CD4-positive, CD25-positive, alpha-beta regulatory T cell (primary cell): ENCODE results near the gene JSRP1. TPM values are rescaled to one million over a fixed set of nuclear protein-coding genes. Genes with fewer than 3 reads are reported as not detected.
A peak's percentile ranks its signal among the peaks of the same experiment; 100 is the strongest.

Source experiments
- ATAC-seq, 2 donors: fragments of 150-1000 bp; cut with Tn5 transposase; one replicate each; pipeline ENCODE4 v1.10.0; 2021; ENCODE audit warnings: low read depth in 2 of 2, moderate number of reproducible peaks in 2 of 2, moderate library complexity in 1 of 2
- DNase-seq, 3 donors: peaks; one replicate each; pipeline versions ENCODE4 v3.0.0 to v3.0.0-alpha.2; 2012 to 2022; ENCODE audit warnings: mixed read lengths in 1 of 3
- H3K27ac ChIP-seq: one replicate; pipeline ENCODE4 v1.7.0; 2013; ENCODE audit warnings: mild to moderate bottlenecking, low read length; ENCODE audit not compliant: insufficient read depth, poor library complexity, severe bottlenecking
- H3K27me3 ChIP-seq: one replicate; pipeline ENCODE4 v1.7.0; 2013; ENCODE audit warnings: low read length; ENCODE audit not compliant: control insufficient read depth, insufficient read depth
- H3K36me3 ChIP-seq: one replicate; pipeline ENCODE4 v1.7.0; 2013; ENCODE audit warnings: mild to moderate bottlenecking, low read length, moderate library complexity; ENCODE audit not compliant: control insufficient read depth, insufficient read depth
- H3K4me1 ChIP-seq: 2 replicates; pipeline ENCODE4 v1.7.0; 2013; ENCODE audit warnings: mild to moderate bottlenecking, low read length; ENCODE audit not compliant: insufficient read depth, control insufficient read depth, poor library complexity, severe bottlenecking
- H3K4me3 ChIP-seq: one replicate; pipeline ENCODE4 v1.7.0; 2013; ENCODE audit warnings: low read depth, mild to moderate bottlenecking, low read length, moderate library complexity
- H3K9me3 ChIP-seq, 2 experiments: 1 replicate in 1 of 2; 2 replicates in 1 of 2; pipeline ENCODE4 v1.7.0; 2013; ENCODE audit warnings: low read length in 2 of 2, mild to moderate bottlenecking in 1 of 2, moderate library complexity in 1 of 2; ENCODE audit not compliant: control insufficient read depth in 2 of 2
- H3K27ac Mint-ChIP-seq, 3 donors: one replicate each; pipeline ENCODE4 v1.8.0; 2020 to 2022; ENCODE audit warnings: mild to moderate bottlenecking in 3 of 3, mixed read lengths in 3 of 3, moderate library complexity in 2 of 3
- H3K27me3 Mint-ChIP-seq: one replicate; pipeline ENCODE4 v1.8.0; 2022; ENCODE audit warnings: mild to moderate bottlenecking, mixed read lengths
- H3K36me3 Mint-ChIP-seq: one replicate; pipeline ENCODE4 v1.8.0; 2020; ENCODE audit warnings: mixed read lengths
- H3K4me1 Mint-ChIP-seq, 4 donors: one replicate each; pipeline ENCODE4 v1.8.0; 2020 to 2022; ENCODE audit warnings: mixed read lengths in 4 of 4, mild to moderate bottlenecking in 1 of 4
- H3K4me3 Mint-ChIP-seq, 4 donors: one replicate each; pipeline ENCODE4 v1.8.0; 2020 to 2022; ENCODE audit warnings: mild to moderate bottlenecking in 4 of 4, mixed read lengths in 4 of 4, moderate library complexity in 3 of 4
- H3K9me3 Mint-ChIP-seq, 7 donors: one replicate each; pipeline ENCODE4 v1.8.0; 2020 to 2022; ENCODE audit warnings: mixed read lengths in 7 of 7, mild to moderate bottlenecking in 3 of 7, moderate library complexity in 2 of 7
- polyA plus RNA-seq, 4 donors: library from polyadenylated mRNA; unstranded; fragments of 300-500 nt; fragmentation: Illumina TruSeq; gene quantifications; one replicate each; pipeline ENCODE4 v1.2.3, GENCODE V29; 2021
- total RNA-seq: library from RNA; stranded (reverse); gene quantifications from one replicate; pipeline ENCODE4 v1.2.3, GENCODE V29; 2022

Gene JSRP1
- total and polyA plus RNA-seq, 5 donors from 2014 or later: 0.89 to 2.4 (median 1.6) TPM

DNA sequence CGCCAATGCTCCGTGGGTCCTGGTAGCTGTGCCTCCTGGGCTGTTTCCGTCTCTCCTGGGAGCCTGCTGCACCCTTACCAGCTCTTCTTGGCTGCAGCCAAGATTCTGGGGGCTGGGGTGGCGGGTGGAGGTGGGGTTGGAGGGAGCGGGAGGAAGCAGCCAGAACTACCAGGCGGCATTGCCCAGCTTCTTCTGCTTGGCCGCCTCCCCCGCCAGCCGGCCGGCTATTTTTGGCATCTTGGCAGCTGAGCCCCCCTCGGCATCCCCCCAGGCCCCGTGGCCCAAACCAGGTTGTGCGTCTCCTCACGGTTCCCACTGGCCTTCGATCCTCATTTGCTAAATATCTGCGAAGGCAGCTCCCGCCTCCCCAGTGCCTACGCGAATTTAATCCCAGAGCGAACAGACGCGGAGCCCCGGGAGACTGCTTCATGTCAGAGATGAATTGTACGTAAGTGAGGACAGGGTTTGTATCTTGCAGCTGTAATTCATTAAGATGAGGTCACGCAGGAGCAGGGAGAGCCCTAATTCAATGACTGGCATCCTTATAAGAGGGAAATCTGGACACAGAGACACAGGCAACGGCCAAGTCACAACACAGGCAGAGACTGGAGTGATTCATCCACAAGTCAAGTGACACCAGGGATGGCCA lies 38.6 kb upstream of the JSRP1 start:
- H3K27ac Mint-ChIP-seq: peak overlapping the region in 1 of 3 donors; percentile 48
- H3K9me3 Mint-ChIP-seq: no peaks in the 10 kb centered on the region
- Histone ChIP-seq H3K27ac (no peak overlapping the region), H3K36me3 (no peaks in the 10 kb centered on the region), H3K9me3 (no peaks in the 10 kb centered on the region), H3K27me3 (no peaks in the 10 kb centered on the region), H3K4me1 (peaks cover 17% of the 10 kb centered on the region), H3K4me3 (no peak overlapping the region)
- peaks cover 12% of the 10 kb centered on the region for H3K36me3 Mint-ChIP-seq
- DNase-seq (no peak), ATAC-seq (no peak)
- H3K4me1 Mint-ChIP-seq: peaks cover 0 to 27% (median 12%) of the 10 kb centered on the region in 4 donors
- H3K27me3 Mint-ChIP-seq: no peaks in the 10 kb centered on the region
- H3K4me3 Mint-ChIP-seq: peak overlapping the region in 2 of 4 donors; percentile 47 to 54

DNA sequence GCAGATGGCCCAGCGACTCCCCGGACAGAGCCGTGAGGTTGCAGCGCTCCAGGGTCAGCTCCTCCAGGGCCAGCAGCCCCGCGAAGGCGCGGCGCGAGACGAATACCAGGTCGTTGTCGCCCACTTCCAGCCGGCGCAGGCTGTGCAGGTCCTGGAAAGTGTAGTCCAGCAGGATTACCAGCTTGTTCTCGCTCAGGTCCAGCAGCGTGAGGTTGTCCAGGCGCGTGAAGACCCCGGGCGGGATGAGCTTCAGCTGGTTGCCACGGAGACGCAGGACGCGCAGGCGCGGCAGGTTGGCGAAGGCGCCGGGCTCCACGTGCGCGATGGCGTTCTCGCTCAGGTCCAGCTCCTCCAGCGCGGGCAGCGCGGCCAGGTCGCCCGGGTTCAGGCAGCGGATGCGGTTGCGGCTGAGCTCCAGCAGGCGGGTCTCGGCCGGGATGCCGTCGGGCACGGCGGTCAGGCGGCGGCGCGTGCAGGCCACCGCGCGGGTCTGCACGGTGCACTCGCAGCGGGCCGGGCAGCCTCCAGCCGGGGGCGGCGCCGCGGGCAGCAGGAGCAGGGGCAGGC lies 35.1 kb upstream of the JSRP1 start:
- Mint-ChIP-seq H3K27me3 (no peaks in the 10 kb centered on the region), H3K36me3 (peaks cover 12% of the 10 kb centered on the region), H3K27ac (no peak overlapping the region), H3K4me3 (peak overlapping the region in 3 of 4 donors; percentile 83 to 94 (median 88)), H3K4me1 (peaks cover 6 to 43% (median 27%) of the 10 kb centered on the region in 4 donors), H3K9me3 (peaks cover 0 to 1% (median 0%) of the 10 kb centered on the region in 7 donors)
- Histone ChIP-seq H3K36me3 (no peaks in the 10 kb centered on the region), H3K9me3 (no peaks in the 10 kb centered on the region), H3K4me1 (peaks cover 30% of the 10 kb centered on the region), H3K4me3 (peak overlapping the region; percentile 37), H3K27ac (peak overlapping the region; percentile 23), H3K27me3 (no peaks in the 10 kb centered on the region)
- no peak for DNase-seq
- ATAC-seq: no peak

DNA sequence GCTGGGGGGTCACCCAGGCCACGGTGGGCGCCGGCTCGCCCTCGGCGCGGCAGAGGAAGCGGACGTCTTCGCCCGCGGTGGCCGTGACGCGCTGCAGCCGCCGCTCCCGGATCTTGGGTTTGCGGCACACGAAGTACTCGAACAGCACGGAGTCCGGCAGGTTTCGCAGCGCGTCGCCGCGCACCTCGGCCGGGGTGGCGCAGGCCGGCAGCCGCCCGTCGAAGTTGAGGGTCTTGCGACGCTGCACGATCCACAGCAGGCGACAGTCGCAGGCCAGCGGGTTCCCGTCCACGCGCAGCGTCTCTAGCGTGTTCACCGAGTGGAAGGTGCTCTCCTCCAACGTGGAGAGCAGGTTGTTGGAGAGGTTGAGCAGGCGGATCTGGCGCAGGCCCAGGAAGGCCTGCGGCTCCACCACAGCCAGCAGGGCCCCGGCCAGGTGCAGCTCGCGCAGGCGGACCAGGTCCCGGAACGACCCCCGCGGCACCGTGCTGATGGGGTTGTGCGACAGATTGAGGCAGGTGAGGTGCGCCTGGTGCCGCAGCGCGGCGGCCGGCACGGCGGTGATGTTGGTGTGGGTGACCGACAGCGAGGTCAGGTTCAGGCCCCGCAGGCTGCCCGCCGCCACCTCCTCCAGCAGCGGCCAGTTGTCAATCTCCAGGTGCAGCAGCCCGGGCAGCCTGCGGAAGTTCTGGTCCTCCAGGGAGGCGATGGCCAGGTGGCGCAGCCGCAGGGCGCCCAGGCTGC lies 34.4 kb upstream of the JSRP1 start:
- Histone ChIP-seq H3K27me3 (no peaks in the 10 kb centered on the region), H3K9me3 (no peaks in the 10 kb centered on the region), H3K36me3 (no peaks in the 10 kb centered on the region), H3K4me1 (peaks cover 30% of the 10 kb centered on the region), H3K27ac (peak overlapping the region; percentile 63), H3K4me3 (peak overlapping the region; percentile 37)
- Mint-ChIP-seq H3K36me3 (peaks cover 12% of the 10 kb centered on the region), H3K27me3 (no peaks in the 10 kb centered on the region), H3K27ac (peak overlapping the region in 2 of 3 donors; percentile 43 to 55), H3K4me3 (peak overlapping the region; percentile 83 to 94 (median 87)), H3K4me1 (peaks cover 6 to 43% (median 26%) of the 10 kb centered on the region in 4 donors), H3K9me3 (peaks cover 0 to 1% (median 0%) of the 10 kb centered on the region in 7 donors)
- DNase-seq (peak in 2 of 3 donors; percentile 36 to 61), ATAC-seq (peak; percentile 15 to 23)

DNA sequence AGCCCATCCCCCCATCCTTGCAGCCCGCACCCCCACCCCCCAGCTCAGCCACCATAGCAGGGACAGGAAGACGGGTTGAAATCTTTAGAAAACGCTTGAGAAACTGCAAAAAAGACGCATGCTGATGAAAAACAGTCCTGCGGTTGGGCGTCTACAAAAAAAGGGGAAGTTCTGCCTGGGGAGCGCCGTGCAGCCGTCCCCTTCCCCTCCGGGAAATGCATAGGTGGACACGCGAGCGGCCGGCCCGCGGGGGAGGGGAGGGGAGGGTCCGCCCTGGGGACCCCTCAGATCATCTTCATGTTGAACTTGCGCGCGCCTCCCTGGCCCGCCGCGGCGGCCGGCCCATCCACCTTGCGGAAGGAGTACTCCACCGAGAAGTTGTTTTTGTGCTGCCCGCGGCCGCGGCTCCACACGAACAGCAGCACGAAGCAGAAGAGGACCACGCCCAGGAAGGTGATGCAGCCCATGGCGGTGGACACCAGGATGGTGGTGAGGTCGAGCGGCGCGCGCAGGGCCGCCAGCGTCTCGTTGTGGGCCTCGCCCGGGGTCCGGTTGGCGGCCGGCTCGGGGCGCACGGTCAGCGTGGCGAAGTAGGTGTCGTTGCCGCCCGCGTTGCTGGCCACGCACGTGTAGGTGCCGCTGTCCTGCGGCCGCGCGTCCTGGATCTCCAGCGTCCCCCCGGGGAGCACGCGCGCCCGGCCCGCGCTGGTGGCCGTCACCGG lies 33.7 kb upstream of the JSRP1 start:
- Histone ChIP-seq H3K9me3 (no peaks in the 10 kb centered on the region), H3K4me1 (peaks cover 30% of the 10 kb centered on the region), H3K27me3 (no peaks in the 10 kb centered on the region), H3K27ac (peak overlapping the region; percentile 63), H3K36me3 (no peaks in the 10 kb centered on the region), H3K4me3 (peak overlapping the region; percentile 37)
- Mint-ChIP-seq H3K4me1 (peaks cover 6 to 41% (median 21%) of the 10 kb centered on the region in 4 donors), H3K27ac (peak overlapping the region; percentile 93 to 98 (median 98)), H3K36me3 (peaks cover 9% of the 10 kb centered on the region), H3K27me3 (no peaks in the 10 kb centered on the region), H3K9me3 (peaks cover 0 to 1% (median 0%) of the 10 kb centered on the region in 7 donors), H3K4me3 (peak overlapping the region; percentile 89 to 99 (median 92))
- ATAC-seq: peak; percentile 66 to 81
- peak; percentile 34 to 92 (median 69) for DNase-seq

- Mint-ChIP-seq H3K36me3 (peaks cover 9% of the 10 kb centered on the region), H3K9me3 (peaks cover 0 to 1% (median 0%) of the 10 kb centered on the region in 7 donors), H3K4me1 (peaks cover 6 to 40% (median 21%) of the 10 kb centered on the region in 4 donors), H3K27me3 (no peaks in the 10 kb centered on the region), H3K4me3 (peak overlapping the region; percentile 89 to 99 (median 92)), H3K27ac (peak overlapping the region; percentile 93 to 98 (median 98))
- Histone ChIP-seq H3K27me3 (no peaks in the 10 kb centered on the region), H3K36me3 (no peaks in the 10 kb centered on the region), H3K4me3 (peak overlapping the region; percentile 37), H3K4me1 (peaks cover 30% of the 10 kb centered on the region), H3K27ac (peak overlapping the region; percentile 63), H3K9me3 (no peaks in the 10 kb centered on the region)
- DNase-seq: no peak
- peak; percentile 3 to 8 for ATAC-seq
Observed at GRCh38 chr19:2288818-2289713, 32.8 kb upstream of the JSRP1 start.

- H3K4me1 Mint-ChIP-seq: peaks cover 6 to 34% (median 19%) of the 10 kb centered on the region in 4 donors
- ATAC-seq (no peak), DNase-seq (no peak)
- H3K27me3 Mint-ChIP-seq: no peaks in the 10 kb centered on the region
- H3K27ac ChIP-seq: no peak overlapping the region
- peak overlapping the region in 3 of 4 donors; percentile 83 to 94 (median 89) for H3K4me3 Mint-ChIP-seq
- H3K36me3 Mint-ChIP-seq: peaks cover 5% of the 10 kb centered on the region
- H3K27ac Mint-ChIP-seq: peak overlapping the region; percentile 93 to 98 (median 97)
- H3K27me3 ChIP-seq: no peaks in the 10 kb centered on the region
- no peaks in the 10 kb centered on the region for H3K9me3 ChIP-seq
- H3K36me3 ChIP-seq: no peaks in the 10 kb centered on the region
- no peak overlapping the region for H3K4me3 ChIP-seq
- peaks cover 0 to 1% (median 0%) of the 10 kb centered on the region in 7 donors for H3K9me3 Mint-ChIP-seq
- peaks cover 30% of the 10 kb centered on the region for H3K4me1 ChIP-seq
Observed at GRCh38 chr19:2288338-2288817, 32.2 kb upstream of the JSRP1 start.
